GM12891 (cell line): ENCODE results near the gene USP46.

Source experiments
- POLR2A ChIP-seq: IDR thresholded peaks from 2 replicates; pipeline ENCODE4 v1.6.1; 2011; ENCODE audit warnings: low read depth, low read length, control low read depth
- POLR2AphosphoS5 ChIP-seq: IDR thresholded peaks from 2 replicates; pipeline ENCODE4 v1.6.1; 2011; ENCODE audit warnings: low read depth, low read length, control low read depth
- TAF1 ChIP-seq: IDR thresholded peaks from 2 replicates; pipeline ENCODE4 v1.6.1; 2011; ENCODE audit warnings: low read depth, low read length, control low read depth

DNA sequence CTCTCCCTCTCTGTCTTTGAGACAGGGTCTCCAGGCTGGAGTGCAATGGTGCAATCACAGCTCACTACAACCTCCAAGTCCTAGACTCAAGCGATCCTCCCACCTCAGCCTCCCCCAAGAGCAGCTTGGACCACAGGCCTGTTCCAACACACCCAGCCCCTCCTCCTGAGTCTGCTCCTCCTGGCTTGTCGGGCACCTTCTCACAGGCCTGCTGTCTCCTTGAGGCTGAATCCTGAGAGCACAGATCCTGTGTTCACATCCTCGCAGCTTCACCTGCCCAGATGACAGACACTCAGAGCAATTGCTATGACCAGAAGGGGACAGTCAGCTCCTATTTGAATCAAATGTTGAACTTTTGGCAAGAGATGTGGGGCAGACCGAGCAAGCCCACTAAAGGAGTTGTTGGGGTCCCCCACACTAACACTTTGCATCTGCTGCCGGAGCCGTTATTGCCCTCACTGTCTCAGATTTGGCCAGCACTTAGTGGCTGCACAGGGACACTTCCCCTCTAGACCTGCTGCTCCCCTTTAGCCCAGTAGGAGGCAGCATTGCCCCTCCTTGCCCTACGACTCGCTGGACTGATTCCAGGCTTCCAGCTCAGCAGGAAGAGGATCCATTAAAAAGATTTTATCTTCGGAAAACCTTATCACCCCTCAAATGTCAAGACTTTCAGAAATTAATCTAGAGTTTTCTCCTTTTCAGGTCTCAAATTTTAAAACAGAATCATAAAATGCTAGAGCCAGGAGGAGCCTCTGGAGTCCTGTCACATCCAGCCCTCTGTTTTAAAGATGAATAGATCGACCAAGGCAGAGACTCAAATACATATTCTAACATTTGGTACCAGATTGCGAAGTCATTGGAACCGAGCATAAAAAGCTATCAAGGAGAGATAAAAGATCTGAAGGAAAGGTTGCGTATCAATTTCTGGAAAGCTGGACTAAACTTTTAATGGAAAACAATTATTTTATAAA, 113.7 kb downstream of the USP46 start:
- TF ChIP-seq POLR2AphosphoS5 (no peak), TAF1 (no peak), POLR2A (no peak)
